Skin epidermis (tissue), 12 donors: Measurements from ENCODE around the gene NFASC.
A peak's percentile ranks its signal among the peaks of the same experiment; 100 is the strongest.

ENCODE experiments used
- H3K27ac ChIP-seq, 21 experiments: fragments of 200-600 bp; sonication (generic) in 11 of 21; one replicate each; pipeline ENCODE4 v1.5.0; 2020; ENCODE audit warnings: mild to moderate bottlenecking in 3 of 21, inconsistent platforms in 2 of 21, moderate library complexity in 2 of 21
- H3K4me3 ChIP-seq, 7 experiments: fragments of 200-600 bp; sonication (generic) in 2 of 7; one replicate each; pipeline ENCODE4 v1.5.0; 2020; ENCODE audit warnings: inconsistent platforms in 2 of 7, mild to moderate bottlenecking in 2 of 7, moderate library complexity in 1 of 7

Gene NFASC

GRCh38 chr1:204974327-204974726 lies 103.7 kb downstream of the NFASC start:
- Histone ChIP-seq H3K4me3 (no peak overlapping the region), H3K27ac (no peak overlapping the region)

GRCh38 chr1:204975021-204975420 lies 104.4 kb downstream of the NFASC start:
- Histone ChIP-seq H3K27ac (no peak overlapping the region), H3K4me3 (no peak overlapping the region)

- no peak overlapping the region for H3K27ac ChIP-seq
- H3K4me3 ChIP-seq: no peak overlapping the region
Measured at GRCh38 chr1:204975568-204976235, 105.0 kb downstream of the NFASC start.

GRCh38 chr1:204976646-204977045 lies 106.0 kb downstream of the NFASC start:
- no peak overlapping the region for H3K4me3 ChIP-seq
- H3K27ac ChIP-seq: no peak overlapping the region

- Histone ChIP-seq H3K27ac (no peak overlapping the region), H3K4me3 (no peak overlapping the region)
Measured at GRCh38 chr1:204977318-204977717, 106.7 kb downstream of the NFASC start.

GRCh38 chr1:204978782-204979181 lies 108.1 kb downstream of the NFASC start:
- Histone ChIP-seq H3K27ac (no peak overlapping the region), H3K4me3 (no peak overlapping the region)

- H3K27ac ChIP-seq: no peak overlapping the region
- H3K4me3 ChIP-seq: no peak overlapping the region
Measured at GRCh38 chr1:204979306-204979705, 108.6 kb downstream of the NFASC start.

- no peak overlapping the region for H3K4me3 ChIP-seq
- H3K27ac ChIP-seq: peak overlapping the region in 2 of 21 experiments; percentile 15 to 47
Measured at GRCh38 chr1:204979891-204980649, 109.4 kb downstream of the NFASC start.

GRCh38 chr1:204980840-204981405 lies 110.3 kb downstream of the NFASC start:
- Histone ChIP-seq H3K27ac (peak overlapping the region in 1 of 21 experiments; percentile 15), H3K4me3 (no peak overlapping the region)

- H3K27ac ChIP-seq: no peak overlapping the region
- H3K4me3 ChIP-seq: no peak overlapping the region
Measured at GRCh38 chr1:204983136-204983535, 112.5 kb downstream of the NFASC start.

- Histone ChIP-seq H3K27ac (no peak overlapping the region), H3K4me3 (no peak overlapping the region)
Measured at GRCh38 chr1:204983881-204984280, 113.2 kb downstream of the NFASC start.

GRCh38 chr1:204984499-204984898 lies 113.8 kb downstream of the NFASC start:
- Histone ChIP-seq H3K27ac (no peak overlapping the region), H3K4me3 (no peak overlapping the region)

GRCh38 chr1:204986181-204986580 lies 115.5 kb downstream of the NFASC start:
- H3K27ac ChIP-seq: no peak overlapping the region
- no peak overlapping the region for H3K4me3 ChIP-seq

GRCh38 chr1:204987689-204988088 lies 117.0 kb downstream of the NFASC start:
- no peak overlapping the region for H3K27ac ChIP-seq
- H3K4me3 ChIP-seq: no peak overlapping the region

GRCh38 chr1:204988196-204988595 lies 117.5 kb downstream of the NFASC start:
- H3K27ac ChIP-seq: no peak overlapping the region
- no peak overlapping the region for H3K4me3 ChIP-seq

- no peak overlapping the region for H3K27ac ChIP-seq
- H3K4me3 ChIP-seq: no peak overlapping the region
Measured at GRCh38 chr1:204989266-204990058, 118.8 kb downstream of the NFASC start.

GRCh38 chr1:204990059-204990664 lies 119.5 kb downstream of the NFASC start:
- H3K27ac ChIP-seq: no peak overlapping the region
- no peak overlapping the region for H3K4me3 ChIP-seq

- Histone ChIP-seq H3K27ac (no peak overlapping the region), H3K4me3 (no peak overlapping the region)
Measured at GRCh38 chr1:204990721-204991341, 120.2 kb downstream of the NFASC start.

- Histone ChIP-seq H3K4me3 (no peak overlapping the region), H3K27ac (peak overlapping the region in 6 of 21 experiments; percentile 6 to 69 (median 42))
Measured at GRCh38 chr1:204991342-204991844, 120.7 kb downstream of the NFASC start.
